Loucy (cell line): ENCODE data around the gene FFAR3.
"Not testable (repeated sequence)": the region's sequence is repeated elsewhere in the genome, so short reads cannot be mapped to it uniquely, and the experiment has no call there.

Experiments used
- H2AFZ ChIP-seq: fragments of 200-600 bp; sonication (generic); 2 replicates; pipeline ENCODE4 v1.6.0; 2016; ENCODE audit warnings: antibody characterized with exemption, mild to moderate bottlenecking, low read length, moderate library complexity
- H3F3A ChIP-seq: fragments of 200-600 bp; 2 replicates; pipeline ENCODE4 v1.6.0; 2016; ENCODE audit warnings: antibody characterized with exemption, low read depth, mild to moderate bottlenecking
- H3K27me3 ChIP-seq: fragments of 200-600 bp; sonication (generic); 2 replicates; pipeline ENCODE4 v1.6.1; 2014; ENCODE audit warnings: low read length, mild to moderate bottlenecking; ENCODE audit not compliant: insufficient read depth, poor library complexity, severe bottlenecking
- H3K36me3 ChIP-seq: fragments of 200-600 bp; sonication (generic); 2 replicates; pipeline ENCODE4 v1.6.1; 2016; ENCODE audit warnings: low read length; ENCODE audit not compliant: insufficient read depth
- H3K4me1 ChIP-seq: fragments of 200-600 bp; sonication (generic); 2 replicates; pipeline ENCODE4 v1.5.1; 2014; ENCODE audit warnings: low read length, mild to moderate bottlenecking; ENCODE audit not compliant: insufficient read depth, poor library complexity, severe bottlenecking
- H3K4me2 ChIP-seq: fragments of 200-600 bp; sonication (generic); 2 replicates; pipeline ENCODE4 v1.6.0; 2014; ENCODE audit warnings: antibody characterized with exemption, low read length, low read depth, mild to moderate bottlenecking; ENCODE audit not compliant: poor library complexity, severe bottlenecking
- H3K4me3 ChIP-seq: fragments of 200-600 bp; sonication (generic); 2 replicates; pipeline ENCODE4 v1.5.1; 2014; ENCODE audit warnings: low read length, mild to moderate bottlenecking, mixed read lengths; ENCODE audit not compliant: poor library complexity, severe bottlenecking
- H3K79me2 ChIP-seq: fragments of 200-600 bp; sonication (generic); 2 replicates; pipeline ENCODE4 v1.6.1; 2014; ENCODE audit warnings: low read length; ENCODE audit not compliant: insufficient read depth
- H3K9ac ChIP-seq: fragments of 200-600 bp; sonication (generic); 2 replicates; pipeline ENCODE4 v1.6.0; 2014; ENCODE audit warnings: mild to moderate bottlenecking, low read depth, low read length, moderate library complexity; ENCODE audit not compliant: poor library complexity, severe bottlenecking
- H3K9me2 ChIP-seq: fragments of 200-600 bp; sonication (generic); replicated peaks from 2 replicates; pipeline ENCODE4 v1.6.1; 2016; ENCODE audit warnings: low read depth, low read length, mixed read lengths
- H3K9me3 ChIP-seq: fragments of 200-600 bp; sonication (generic); 2 replicates; pipeline ENCODE4 v1.6.1; 2014; ENCODE audit warnings: mild to moderate bottlenecking, antibody characterized with exemption, low read length, low read depth; ENCODE audit not compliant: insufficient read depth
- H4K20me1 ChIP-seq: fragments of 200-600 bp; sonication (generic); 2 replicates; pipeline ENCODE4 v1.6.0; 2014; ENCODE audit warnings: antibody characterized with exemption, low read length, mild to moderate bottlenecking; ENCODE audit not compliant: insufficient read depth, poor library complexity, severe bottlenecking
- EZH2phosphoT487 ChIP-seq: fragments of 200-600 bp; IDR thresholded peaks from 2 replicates; pipeline ENCODE4 v1.6.1; 2018; ENCODE audit warnings: antibody characterized with exemption, mild to moderate bottlenecking, moderate library complexity, borderline replicate concordance
- TF ChIP-seq, protein P1 (sequence below): fragments of 200-600 bp; sonication (generic); conservative IDR thresholded peaks from 2 replicates; pipeline ENCODE4 v1.5.1; 2014; ENCODE audit warnings: mild to moderate bottlenecking, antibody characterized with exemption, low read length

FFAR3 gene

DNA sequence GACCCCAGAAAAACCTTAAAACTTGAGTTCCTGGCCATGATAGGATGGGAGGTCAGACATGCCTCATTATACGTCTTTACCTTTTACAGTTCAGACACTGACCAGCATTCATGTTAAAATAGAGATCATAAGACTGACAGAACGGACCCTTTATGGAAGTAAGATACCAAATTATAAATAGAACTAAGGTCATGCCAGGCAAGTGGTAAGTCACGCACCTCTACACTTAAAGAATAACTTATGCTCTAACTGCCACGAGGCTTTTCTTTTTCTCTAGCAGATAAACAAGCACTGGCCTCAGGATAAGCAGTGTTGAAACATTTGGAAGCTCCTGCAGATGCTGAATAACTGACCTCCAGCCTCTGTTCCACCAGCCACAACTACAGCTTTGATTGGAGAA, 41.0 kb downstream of the FFAR3 start:
- TF ChIP-seq, protein P1, sequence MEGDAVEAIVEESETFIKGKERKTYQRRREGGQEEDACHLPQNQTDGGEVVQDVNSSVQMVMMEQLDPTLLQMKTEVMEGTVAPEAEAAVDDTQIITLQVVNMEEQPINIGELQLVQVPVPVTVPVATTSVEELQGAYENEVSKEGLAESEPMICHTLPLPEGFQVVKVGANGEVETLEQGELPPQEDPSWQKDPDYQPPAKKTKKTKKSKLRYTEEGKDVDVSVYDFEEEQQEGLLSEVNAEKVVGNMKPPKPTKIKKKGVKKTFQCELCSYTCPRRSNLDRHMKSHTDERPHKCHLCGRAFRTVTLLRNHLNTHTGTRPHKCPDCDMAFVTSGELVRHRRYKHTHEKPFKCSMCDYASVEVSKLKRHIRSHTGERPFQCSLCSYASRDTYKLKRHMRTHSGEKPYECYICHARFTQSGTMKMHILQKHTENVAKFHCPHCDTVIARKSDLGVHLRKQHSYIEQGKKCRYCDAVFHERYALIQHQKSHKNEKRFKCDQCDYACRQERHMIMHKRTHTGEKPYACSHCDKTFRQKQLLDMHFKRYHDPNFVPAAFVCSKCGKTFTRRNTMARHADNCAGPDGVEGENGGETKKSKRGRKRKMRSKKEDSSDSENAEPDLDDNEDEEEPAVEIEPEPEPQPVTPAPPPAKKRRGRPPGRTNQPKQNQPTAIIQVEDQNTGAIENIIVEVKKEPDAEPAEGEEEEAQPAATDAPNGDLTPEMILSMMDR: no peak
- TF ChIP-seq EZH2phosphoT487: no peak
- H3F3A ChIP-seq: no peaks in the 10 kb centered on the region
- no peak overlapping the region for H3K4me3 ChIP-seq

DNA sequence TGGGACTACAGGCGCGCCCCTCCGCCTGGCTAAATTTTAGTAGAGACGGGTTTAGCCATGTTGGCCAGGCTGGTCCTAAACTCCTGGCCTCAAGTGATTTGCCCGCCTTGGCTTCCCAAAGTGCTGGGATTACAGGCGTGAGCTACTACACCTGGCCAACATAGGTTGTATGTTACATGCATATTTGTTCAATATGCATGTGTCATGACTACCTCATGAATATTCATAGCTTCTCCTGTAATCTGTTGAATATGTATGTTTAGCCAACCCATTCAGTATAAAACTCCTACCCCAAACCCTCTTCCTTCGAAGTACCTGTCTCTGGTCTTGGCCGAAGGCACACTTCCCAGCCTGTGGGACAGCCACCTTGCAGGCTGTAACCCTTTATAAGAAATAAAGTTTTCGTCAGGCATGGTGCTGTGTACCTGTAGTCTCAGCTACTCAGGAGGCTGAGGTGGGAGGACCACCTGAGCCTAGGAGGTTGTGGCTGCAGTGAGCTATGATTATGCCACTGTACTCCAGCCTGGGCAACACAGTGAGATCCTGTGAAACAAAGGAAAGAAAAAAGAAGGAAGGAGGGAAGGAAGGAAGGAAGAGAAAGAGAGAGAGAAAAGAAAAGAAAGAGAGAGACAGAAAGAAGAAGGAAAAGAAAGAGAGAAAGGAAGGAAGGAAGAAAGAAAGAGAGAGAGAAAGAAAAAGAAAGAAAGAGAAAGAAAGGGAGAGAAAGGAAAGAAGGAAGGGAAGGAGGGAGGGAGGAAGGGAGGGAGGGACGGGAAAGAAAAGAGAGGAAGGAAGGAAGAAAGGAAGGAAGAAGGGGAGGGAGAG, 41.9 kb downstream of the FFAR3 start:
- Histone ChIP-seq H3K4me2 (no peak overlapping the region), H2AFZ (no peak overlapping the region), H3K9ac (no peak overlapping the region), H3K4me3 (no peak overlapping the region), H3K36me3 (no peaks in the 10 kb centered on the region), H3K79me2 (no peaks in the 10 kb centered on the region), H3K9me3 (no peaks in the 10 kb centered on the region), H3K9me2 (no peaks in the 10 kb centered on the region), H3K4me1 (peaks cover 17% of the 10 kb centered on the region), H4K20me1 (no peaks in the 10 kb centered on the region), H3K27me3 (no peaks in the 10 kb centered on the region), H3F3A (no peaks in the 10 kb centered on the region)
- TF ChIP-seq, protein P1: no peak
- no peak for TF ChIP-seq EZH2phosphoT487

More for the DNA sequence above, 41.0 kb downstream of the FFAR3 start:
- Histone ChIP-seq H2AFZ (no peak overlapping the region), H3K79me2 (no peaks in the 10 kb centered on the region), H3K9me3 (no peaks in the 10 kb centered on the region), H4K20me1 (no peaks in the 10 kb centered on the region), H3K9ac (no peak overlapping the region), H3K36me3 (no peaks in the 10 kb centered on the region), H3K4me2 (no peak overlapping the region), H3K27me3 (no peaks in the 10 kb centered on the region), H3K4me1 (peaks cover 17% of the 10 kb centered on the region), H3K9me2 (no peaks in the 10 kb centered on the region)

DNA sequence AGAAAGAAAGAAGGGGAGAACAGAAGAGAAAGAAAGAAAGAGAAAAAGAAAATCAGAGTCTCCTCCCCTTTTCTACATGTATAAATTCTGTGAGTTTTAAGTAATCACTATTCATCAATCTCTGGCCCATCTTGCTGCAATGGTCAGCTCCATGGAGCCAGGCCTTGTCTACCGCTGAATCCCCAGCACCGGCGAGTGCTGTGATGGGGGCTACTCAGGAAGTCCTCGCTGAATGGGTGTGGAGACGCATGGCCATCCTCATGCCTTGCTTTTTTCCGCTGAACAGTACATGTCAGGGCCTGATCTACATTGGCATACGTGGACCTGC, 42.5 kb downstream of the FFAR3 start:
- Histone ChIP-seq H3K4me3 (no peak overlapping the region), H3F3A (no peaks in the 10 kb centered on the region), H3K4me2 (no peak overlapping the region), H2AFZ (no peak overlapping the region), H3K4me1 (peaks cover 17% of the 10 kb centered on the region), H4K20me1 (no peaks in the 10 kb centered on the region), H3K27me3 (no peaks in the 10 kb centered on the region), H3K9me3 (no peaks in the 10 kb centered on the region), H3K9me2 (no peaks in the 10 kb centered on the region), H3K9ac (no peak overlapping the region), H3K79me2 (no peaks in the 10 kb centered on the region), H3K36me3 (no peaks in the 10 kb centered on the region)
- TF ChIP-seq, protein P1: no peak
- no peak for TF ChIP-seq EZH2phosphoT487

DNA sequence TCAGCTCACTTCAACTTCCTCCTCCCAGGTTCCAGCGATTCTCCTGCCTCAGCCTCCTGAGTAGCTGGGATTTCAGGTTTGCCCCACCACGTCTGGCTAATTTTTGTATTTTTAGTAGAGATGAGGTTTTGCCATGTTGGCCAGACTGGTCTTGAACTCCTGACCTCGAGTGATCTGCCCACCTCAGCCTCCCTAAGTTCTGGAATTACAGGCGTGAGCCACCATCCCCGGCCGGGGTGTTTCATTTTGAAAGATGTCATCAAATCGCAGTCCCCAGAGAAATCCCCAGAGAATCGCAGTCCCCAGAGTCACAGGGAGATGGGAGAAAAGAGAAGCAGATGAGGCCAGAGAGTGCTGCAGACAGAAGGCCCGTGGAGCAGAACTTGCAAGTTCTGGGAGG, 43.2 kb downstream of the FFAR3 start:
- not testable (repeated sequence) for H3K4me2 ChIP-seq, H3K9me3 ChIP-seq, H3K4me3 ChIP-seq, H3K79me2 ChIP-seq, H3K27me3 ChIP-seq, H3F3A ChIP-seq, H4K20me1 ChIP-seq, H2AFZ ChIP-seq, H3K9me2 ChIP-seq, H3K9ac ChIP-seq, H3K36me3 ChIP-seq
- peaks cover 17% of the 10 kb centered on the region for H3K4me1 ChIP-seq
